WTC11 (cell line): ENCODE measurements around the gene SRRM2. TPM values are rescaled to one million over a fixed set of nuclear protein-coding genes. Genes with fewer than 3 reads are reported as not detected.

ENCODE experiments used
- ATAC-seq: fragments of 200-7000 bp; cut with Tn5 transposase; 2 replicates; pipeline ENCODE4 v1.10.0; 2021; ENCODE audit warnings: mild to moderate bottlenecking, moderate library complexity
- CTCF ChIA-PET: fragments of 300-600 bp; sonication (Branson Sonifier 250); formaldehyde crosslinking; loops from one replicate; lab custom pipeline; 2021; ENCODE audit warnings: antibody characterized with exemption; lab: Charles Lee
- POLR2A ChIA-PET: fragments of 350-600 bp; sonication (Branson Sonifier 250); formaldehyde crosslinking; loops from one replicate; lab custom pipeline; 2021; ENCODE audit warnings: antibody characterized with exemption; lab: Charles Lee
- DNase-seq: peaks from one replicate; pipeline ENCODE4 v3.0.0; 2021; ENCODE audit warnings: low spot score
- H3K27ac Mint-ChIP-seq: 2 replicates; pipeline ENCODE4 v1.8.0; 2021; ENCODE audit warnings: mixed read lengths
- H3K27me3 Mint-ChIP-seq: 2 replicates; pipeline ENCODE4 v1.8.0; 2021; ENCODE audit warnings: low read depth, mild to moderate bottlenecking, moderate library complexity, mixed read lengths
- H3K36me3 Mint-ChIP-seq: 2 replicates; pipeline ENCODE4 v1.8.0; 2021; ENCODE audit warnings: mixed read lengths
- H3K4me1 Mint-ChIP-seq: 2 replicates; pipeline ENCODE4 v1.8.0; 2022; ENCODE audit warnings: mixed read lengths
- H3K4me3 Mint-ChIP-seq: 2 replicates; pipeline ENCODE4 v1.8.0; 2021; ENCODE audit warnings: mild to moderate bottlenecking, moderate library complexity, mixed read lengths
- H3K9me3 Mint-ChIP-seq: 2 replicates; pipeline ENCODE4 v1.8.0; 2021; ENCODE audit warnings: mixed read lengths
- CREM ChIP-seq: sonication (generic); formaldehyde crosslinking; IDR thresholded peaks from 2 replicates; pipeline ENCODE4 v1.8.1; 2022; ENCODE audit warnings: mild to moderate bottlenecking, missing genetic modification reagents, moderate library complexity
- EMX1 ChIP-seq: fragments of 250-450 bp; sonication (Bioruptor Pico); IDR thresholded peaks from 2 replicates; pipeline ENCODE4 v1.8.0; 2021; ENCODE audit warnings: mild to moderate bottlenecking
- ETV6 ChIP-seq: sonication (generic); formaldehyde crosslinking; IDR thresholded peaks from 2 replicates; pipeline ENCODE4 v1.8.1; 2022; ENCODE audit warnings: mild to moderate bottlenecking, missing genetic modification reagents
- GABPB1 ChIP-seq: sonication (generic); formaldehyde crosslinking; IDR thresholded peaks from 2 replicates; pipeline ENCODE4 v1.8.1; 2023; ENCODE audit warnings: mild to moderate bottlenecking, missing genetic modification reagents
- NFYB ChIP-seq: sonication (generic); formaldehyde crosslinking; conservative IDR thresholded peaks from 2 replicates; pipeline ENCODE4 v1.8.0; 2022; ENCODE audit warnings: low read depth, missing genetic modification reagents
- RELA ChIP-seq: sonication (generic); formaldehyde crosslinking; IDR thresholded peaks from 2 replicates; pipeline ENCODE4 v1.8.1; 2022; ENCODE audit warnings: missing genetic modification reagents, mild to moderate bottlenecking, borderline replicate concordance
- RORB ChIP-seq: fragments of 250-450 bp; sonication (Bioruptor Pico); IDR thresholded peaks from 2 replicates; pipeline ENCODE4 v1.9.0; 2021; ENCODE audit warnings: mild to moderate bottlenecking
- SMAD3 ChIP-seq: sonication (generic); formaldehyde crosslinking; IDR thresholded peaks from 2 replicates; pipeline ENCODE4 v1.8.0; 2022; ENCODE audit warnings: missing genetic modification reagents, mild to moderate bottlenecking, borderline replicate concordance
- SOX15 ChIP-seq: fragments of 250-450 bp; sonication (Bioruptor Pico); IDR thresholded peaks from 2 replicates; pipeline ENCODE4 v1.9.0; 2021; ENCODE audit warnings: mild to moderate bottlenecking
- SP1 ChIP-seq: sonication (generic); formaldehyde crosslinking; conservative IDR thresholded peaks from 2 replicates; pipeline ENCODE4 v1.8.1; 2022; ENCODE audit warnings: missing genetic modification reagents
- TEAD4 ChIP-seq: sonication (generic); formaldehyde crosslinking; IDR thresholded peaks from 2 replicates; pipeline ENCODE4 v1.8.0; 2022; ENCODE audit warnings: mild to moderate bottlenecking, missing genetic modification reagents
- ZNF232 ChIP-seq: sonication (generic); formaldehyde crosslinking; IDR thresholded peaks from 2 replicates; pipeline ENCODE4 v1.8.0; 2022; ENCODE audit warnings: mild to moderate bottlenecking, missing genetic modification reagents
- ZNF416 ChIP-seq: fragments of 250-450 bp; sonication (Bioruptor Pico); IDR thresholded peaks from 2 replicates; pipeline ENCODE4 v1.9.0; 2021; ENCODE audit warnings: mild to moderate bottlenecking, inconsistent platforms
- total RNA-seq: library from RNA; stranded (reverse); gene quantifications from 3 replicates; pipeline ENCODE4 v1.2.3, GENCODE V29; 2021
- TF ChIP-seq, protein P1 (sequence below): sonication (generic); formaldehyde crosslinking; IDR thresholded peaks from 2 replicates; pipeline ENCODE4 v1.8.0; 2022; ENCODE audit warnings: missing genetic modification reagents
- TF ChIP-seq, protein P2 (sequence below): fragments of 250-450 bp; sonication (Bioruptor Pico); conservative IDR thresholded peaks from 2 replicates; pipeline ENCODE4 v1.9.0; 2021; ENCODE audit warnings: mild to moderate bottlenecking
- TF ChIP-seq, protein P3 (sequence below): sonication (generic); formaldehyde crosslinking; IDR thresholded peaks from 2 replicates; pipeline ENCODE4 v1.8.0; 2022; ENCODE audit warnings: mild to moderate bottlenecking, missing genetic modification reagents
- TF ChIP-seq, protein P4 (sequence below): fragments of 250-450 bp; sonication (Bioruptor Pico); IDR thresholded peaks from 2 replicates; pipeline ENCODE4 v1.9.0; 2021; ENCODE audit warnings: mild to moderate bottlenecking, borderline replicate concordance
- TF ChIP-seq, protein P5 (sequence below): sonication (generic); formaldehyde crosslinking; IDR thresholded peaks from 2 replicates; pipeline ENCODE4 v1.8.1; 2022; ENCODE audit warnings: mild to moderate bottlenecking, moderate library complexity, missing genetic modification reagents
- TF ChIP-seq, protein P6 (sequence below): sonication (generic); formaldehyde crosslinking; IDR thresholded peaks from 2 replicates; pipeline ENCODE4 v1.8.0; 2022; ENCODE audit warnings: mild to moderate bottlenecking, missing genetic modification reagents
- TF ChIP-seq, protein P7 (sequence below): sonication (generic); formaldehyde crosslinking; conservative IDR thresholded peaks from 2 replicates; pipeline ENCODE4 v1.8.1; 2023; ENCODE audit warnings: mild to moderate bottlenecking, low read depth, missing genetic modification reagents, moderate library complexity

The SRRM2 gene
- total RNA-seq, 1 experiment from 2014 or later, result 823 TPM

DNA sequence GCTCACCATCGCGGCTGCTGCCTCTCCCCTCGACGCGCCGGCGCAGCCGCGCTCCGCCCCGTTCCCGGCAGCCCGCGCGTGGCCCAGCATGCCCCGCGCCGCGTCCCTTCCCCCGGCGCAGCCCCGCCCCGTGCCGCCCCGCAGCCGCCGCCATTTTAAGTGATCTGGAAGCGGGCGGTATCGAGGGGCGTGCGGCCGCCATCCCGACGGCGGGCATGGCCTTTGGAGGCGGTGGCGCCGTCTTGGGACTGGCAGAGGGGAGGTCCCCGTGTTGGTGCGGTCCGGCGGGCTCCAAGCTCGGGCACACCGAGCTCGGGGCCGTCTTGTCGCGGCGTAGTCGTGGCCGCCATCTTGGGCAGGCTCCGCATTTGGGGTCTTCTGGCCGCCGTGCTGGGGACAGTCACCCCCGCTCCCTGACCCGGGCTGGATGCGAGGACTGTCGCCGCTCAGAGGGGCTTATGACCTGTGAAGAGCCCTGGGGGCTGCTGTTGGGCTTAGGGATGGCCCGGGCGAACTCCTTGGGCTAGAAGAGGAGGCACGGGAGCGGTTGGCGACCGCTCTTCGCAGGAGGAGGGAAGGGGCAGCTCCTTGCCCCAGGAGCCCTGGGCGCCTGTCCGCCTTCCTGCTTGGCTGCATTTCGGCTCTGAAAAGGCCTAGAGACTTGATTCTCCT lies 24.9 kb downstream of the SRRM2 start, which contains the start of gene ELOB:
Gene ELOB, minus strand, starts transcription at position 50 of the 672 bp plus-strand sequence. Its CDS starts 41 bp downstream, at position 9.
- Mint-ChIP-seq H3K4me1 (peaks cover 23% of the 10 kb centered on the region), H3K27me3 (no peaks in the 10 kb centered on the region), H3K36me3 (peaks cover 12% of the 10 kb centered on the region; the same call in 1 of the 2 replicates), H3K4me3 (peak within 1 kb of the TSS; percentile 93), H3K27ac (peak within 1 kb of the TSS; percentile 96), H3K9me3 (no peaks in the 10 kb centered on the region)
- DNase-seq (peak; percentile 86), ATAC-seq (peak; percentile 75)
- ChIA-PET POLR2A (interaction anchor here (1.0 kb wide), 1 partner anchor 105 kb away, joined by 3 read pairs; no protein-coding TSS in a partner anchor), CTCF (interaction anchor here (1.6 to 2.0 kb wide), 2 partner anchors 62 to 150 kb away, joined by 4 to 5 read pairs; no protein-coding TSS in a partner anchor)
- TF ChIP-seq ETV6 (peak; percentile 42; the same call in 1 of the 2 replicates), ZNF232 (CRISPR knock-in tag) (0 out of 2 replicates have a peak, but pooled peaks have one; percentile 79), SMAD3 (0 out of 2 replicates have a peak, but pooled peaks have one; percentile 61), ZNF416 (CRISPR knock-in tag) (peak; percentile 66), NFYB (no peak; the same call in 1 of the 2 replicates), EMX1 (CRISPR knock-in tag) (no peak; the same call in 1 of the 2 replicates), GABPB1 (no peak), RORB (CRISPR knock-in tag) (no peak), TEAD4 (CRISPR knock-in tag) (peak; percentile 64; the same call in 1 of the 2 replicates), CREM (0 out of 2 replicates have a peak, but pooled peaks have one; percentile 17), SOX15 (CRISPR knock-in tag) (no peak), SP1 (CRISPR knock-in tag) (peak; percentile 92), RELA (CRISPR knock-in tag) (0 out of 2 replicates have a peak, but pooled peaks have one; percentile 62)
- TF ChIP-seq, protein P1, sequence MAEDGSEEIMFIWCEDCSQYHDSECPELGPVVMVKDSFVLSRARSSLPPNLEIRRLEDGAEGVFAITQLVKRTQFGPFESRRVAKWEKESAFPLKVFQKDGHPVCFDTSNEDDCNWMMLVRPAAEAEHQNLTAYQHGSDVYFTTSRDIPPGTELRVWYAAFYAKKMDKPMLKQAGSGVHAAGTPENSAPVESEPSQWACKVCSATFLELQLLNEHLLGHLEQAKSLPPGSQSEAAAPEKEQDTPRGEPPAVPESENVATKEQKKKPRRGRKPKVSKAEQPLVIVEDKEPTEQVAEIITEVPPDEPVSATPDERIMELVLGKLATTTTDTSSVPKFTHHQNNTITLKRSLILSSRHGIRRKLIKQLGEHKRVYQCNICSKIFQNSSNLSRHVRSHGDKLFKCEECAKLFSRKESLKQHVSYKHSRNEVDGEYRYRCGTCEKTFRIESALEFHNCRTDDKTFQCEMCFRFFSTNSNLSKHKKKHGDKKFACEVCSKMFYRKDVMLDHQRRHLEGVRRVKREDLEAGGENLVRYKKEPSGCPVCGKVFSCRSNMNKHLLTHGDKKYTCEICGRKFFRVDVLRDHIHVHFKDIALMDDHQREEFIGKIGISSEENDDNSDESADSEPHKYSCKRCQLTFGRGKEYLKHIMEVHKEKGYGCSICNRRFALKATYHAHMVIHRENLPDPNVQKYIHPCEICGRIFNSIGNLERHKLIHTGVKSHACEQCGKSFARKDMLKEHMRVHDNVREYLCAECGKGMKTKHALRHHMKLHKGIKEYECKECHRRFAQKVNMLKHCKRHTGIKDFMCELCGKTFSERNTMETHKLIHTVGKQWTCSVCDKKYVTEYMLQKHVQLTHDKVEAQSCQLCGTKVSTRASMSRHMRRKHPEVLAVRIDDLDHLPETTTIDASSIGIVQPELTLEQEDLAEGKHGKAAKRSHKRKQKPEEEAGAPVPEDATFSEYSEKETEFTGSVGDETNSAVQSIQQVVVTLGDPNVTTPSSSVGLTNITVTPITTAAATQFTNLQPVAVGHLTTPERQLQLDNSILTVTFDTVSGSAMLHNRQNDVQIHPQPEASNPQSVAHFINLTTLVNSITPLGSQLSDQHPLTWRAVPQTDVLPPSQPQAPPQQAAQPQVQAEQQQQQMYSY, result 0 out of 2 replicates have a peak, but pooled peaks have one; percentile 29
- TF ChIP-seq, protein P2, sequence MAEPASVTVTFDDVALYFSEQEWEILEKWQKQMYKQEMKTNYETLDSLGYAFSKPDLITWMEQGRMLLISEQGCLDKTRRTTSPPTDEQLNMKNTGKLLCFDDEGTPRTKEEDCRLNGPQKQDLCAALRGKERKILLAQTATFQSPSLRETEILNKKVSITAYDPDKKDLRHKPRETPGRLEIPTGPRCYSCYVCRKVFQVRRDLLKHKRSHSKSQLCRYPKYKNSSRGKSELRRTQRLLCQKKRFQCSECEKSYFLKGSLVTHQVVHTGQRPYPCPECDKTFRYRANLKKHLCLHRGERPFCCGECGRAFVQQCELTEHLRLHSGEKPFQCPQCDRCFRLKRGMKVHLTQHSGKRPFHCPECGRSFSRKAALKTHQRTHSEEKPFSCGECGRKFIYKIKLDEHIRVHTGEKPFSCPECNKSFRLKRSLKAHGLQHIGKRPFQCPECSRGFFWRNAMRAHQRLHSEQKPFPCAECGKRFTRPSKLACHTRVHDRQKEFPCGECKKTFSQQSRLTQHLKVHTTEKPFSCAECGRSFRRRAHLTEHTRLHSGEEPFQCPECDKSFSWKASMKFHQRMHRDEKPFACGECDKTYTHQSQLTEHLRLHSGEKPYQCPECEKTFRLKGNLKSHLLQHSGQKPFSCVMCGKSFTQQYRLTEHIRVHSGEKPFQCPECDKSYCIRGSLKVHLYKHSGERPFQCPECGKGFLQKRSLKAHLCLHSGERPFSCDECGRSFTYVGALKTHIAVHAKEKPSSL (CRISPR knock-in tag), result no peak
- TF ChIP-seq, protein P3, sequence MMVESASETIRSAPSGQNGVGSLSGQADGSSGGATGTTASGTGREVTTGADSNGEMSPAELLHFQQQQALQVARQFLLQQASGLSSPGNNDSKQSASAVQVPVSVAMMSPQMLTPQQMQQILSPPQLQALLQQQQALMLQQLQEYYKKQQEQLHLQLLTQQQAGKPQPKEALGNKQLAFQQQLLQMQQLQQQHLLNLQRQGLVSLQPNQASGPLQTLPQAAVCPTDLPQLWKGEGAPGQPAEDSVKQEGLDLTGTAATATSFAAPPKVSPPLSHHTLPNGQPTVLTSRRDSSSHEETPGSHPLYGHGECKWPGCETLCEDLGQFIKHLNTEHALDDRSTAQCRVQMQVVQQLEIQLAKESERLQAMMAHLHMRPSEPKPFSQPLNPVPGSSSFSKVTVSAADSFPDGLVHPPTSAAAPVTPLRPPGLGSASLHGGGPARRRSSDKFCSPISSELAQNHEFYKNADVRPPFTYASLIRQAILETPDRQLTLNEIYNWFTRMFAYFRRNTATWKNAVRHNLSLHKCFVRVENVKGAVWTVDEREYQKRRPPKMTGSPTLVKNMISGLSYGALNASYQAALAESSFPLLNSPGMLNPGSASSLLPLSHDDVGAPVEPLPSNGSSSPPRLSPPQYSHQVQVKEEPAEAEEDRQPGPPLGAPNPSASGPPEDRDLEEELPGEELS (CRISPR knock-in tag), result peak; percentile 73; the same call in 1 of the 2 replicates
- TF ChIP-seq, protein P4, sequence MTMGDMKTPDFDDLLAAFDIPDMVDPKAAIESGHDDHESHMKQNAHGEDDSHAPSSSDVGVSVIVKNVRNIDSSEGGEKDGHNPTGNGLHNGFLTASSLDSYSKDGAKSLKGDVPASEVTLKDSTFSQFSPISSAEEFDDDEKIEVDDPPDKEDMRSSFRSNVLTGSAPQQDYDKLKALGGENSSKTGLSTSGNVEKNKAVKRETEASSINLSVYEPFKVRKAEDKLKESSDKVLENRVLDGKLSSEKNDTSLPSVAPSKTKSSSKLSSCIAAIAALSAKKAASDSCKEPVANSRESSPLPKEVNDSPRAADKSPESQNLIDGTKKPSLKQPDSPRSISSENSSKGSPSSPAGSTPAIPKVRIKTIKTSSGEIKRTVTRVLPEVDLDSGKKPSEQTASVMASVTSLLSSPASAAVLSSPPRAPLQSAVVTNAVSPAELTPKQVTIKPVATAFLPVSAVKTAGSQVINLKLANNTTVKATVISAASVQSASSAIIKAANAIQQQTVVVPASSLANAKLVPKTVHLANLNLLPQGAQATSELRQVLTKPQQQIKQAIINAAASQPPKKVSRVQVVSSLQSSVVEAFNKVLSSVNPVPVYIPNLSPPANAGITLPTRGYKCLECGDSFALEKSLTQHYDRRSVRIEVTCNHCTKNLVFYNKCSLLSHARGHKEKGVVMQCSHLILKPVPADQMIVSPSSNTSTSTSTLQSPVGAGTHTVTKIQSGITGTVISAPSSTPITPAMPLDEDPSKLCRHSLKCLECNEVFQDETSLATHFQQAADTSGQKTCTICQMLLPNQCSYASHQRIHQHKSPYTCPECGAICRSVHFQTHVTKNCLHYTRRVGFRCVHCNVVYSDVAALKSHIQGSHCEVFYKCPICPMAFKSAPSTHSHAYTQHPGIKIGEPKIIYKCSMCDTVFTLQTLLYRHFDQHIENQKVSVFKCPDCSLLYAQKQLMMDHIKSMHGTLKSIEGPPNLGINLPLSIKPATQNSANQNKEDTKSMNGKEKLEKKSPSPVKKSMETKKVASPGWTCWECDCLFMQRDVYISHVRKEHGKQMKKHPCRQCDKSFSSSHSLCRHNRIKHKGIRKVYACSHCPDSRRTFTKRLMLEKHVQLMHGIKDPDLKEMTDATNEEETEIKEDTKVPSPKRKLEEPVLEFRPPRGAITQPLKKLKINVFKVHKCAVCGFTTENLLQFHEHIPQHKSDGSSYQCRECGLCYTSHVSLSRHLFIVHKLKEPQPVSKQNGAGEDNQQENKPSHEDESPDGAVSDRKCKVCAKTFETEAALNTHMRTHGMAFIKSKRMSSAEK (CRISPR knock-in tag), result no peak
- TF ChIP-seq, protein P5, sequence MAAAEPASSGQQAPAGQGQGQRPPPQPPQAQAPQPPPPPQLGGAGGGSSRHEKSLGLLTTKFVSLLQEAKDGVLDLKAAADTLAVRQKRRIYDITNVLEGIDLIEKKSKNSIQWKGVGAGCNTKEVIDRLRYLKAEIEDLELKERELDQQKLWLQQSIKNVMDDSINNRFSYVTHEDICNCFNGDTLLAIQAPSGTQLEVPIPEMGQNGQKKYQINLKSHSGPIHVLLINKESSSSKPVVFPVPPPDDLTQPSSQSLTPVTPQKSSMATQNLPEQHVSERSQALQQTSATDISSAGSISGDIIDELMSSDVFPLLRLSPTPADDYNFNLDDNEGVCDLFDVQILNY (CRISPR knock-in tag), result peak; percentile 77; the same call in 1 of the 2 replicates
- TF ChIP-seq, protein P6, sequence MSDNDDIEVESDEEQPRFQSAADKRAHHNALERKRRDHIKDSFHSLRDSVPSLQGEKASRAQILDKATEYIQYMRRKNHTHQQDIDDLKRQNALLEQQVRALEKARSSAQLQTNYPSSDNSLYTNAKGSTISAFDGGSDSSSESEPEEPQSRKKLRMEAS (CRISPR knock-in tag), result peak; percentile 58; the same call in 1 of the 2 replicates
- TF ChIP-seq, protein P7, sequence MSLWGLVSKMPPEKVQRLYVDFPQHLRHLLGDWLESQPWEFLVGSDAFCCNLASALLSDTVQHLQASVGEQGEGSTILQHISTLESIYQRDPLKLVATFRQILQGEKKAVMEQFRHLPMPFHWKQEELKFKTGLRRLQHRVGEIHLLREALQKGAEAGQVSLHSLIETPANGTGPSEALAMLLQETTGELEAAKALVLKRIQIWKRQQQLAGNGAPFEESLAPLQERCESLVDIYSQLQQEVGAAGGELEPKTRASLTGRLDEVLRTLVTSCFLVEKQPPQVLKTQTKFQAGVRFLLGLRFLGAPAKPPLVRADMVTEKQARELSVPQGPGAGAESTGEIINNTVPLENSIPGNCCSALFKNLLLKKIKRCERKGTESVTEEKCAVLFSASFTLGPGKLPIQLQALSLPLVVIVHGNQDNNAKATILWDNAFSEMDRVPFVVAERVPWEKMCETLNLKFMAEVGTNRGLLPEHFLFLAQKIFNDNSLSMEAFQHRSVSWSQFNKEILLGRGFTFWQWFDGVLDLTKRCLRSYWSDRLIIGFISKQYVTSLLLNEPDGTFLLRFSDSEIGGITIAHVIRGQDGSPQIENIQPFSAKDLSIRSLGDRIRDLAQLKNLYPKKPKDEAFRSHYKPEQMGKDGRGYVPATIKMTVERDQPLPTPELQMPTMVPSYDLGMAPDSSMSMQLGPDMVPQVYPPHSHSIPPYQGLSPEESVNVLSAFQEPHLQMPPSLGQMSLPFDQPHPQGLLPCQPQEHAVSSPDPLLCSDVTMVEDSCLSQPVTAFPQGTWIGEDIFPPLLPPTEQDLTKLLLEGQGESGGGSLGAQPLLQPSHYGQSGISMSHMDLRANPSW (CRISPR knock-in tag), result no peak
